SJCRH30 (cell line): ENCODE data around the gene NAV2. TPM values are rescaled to one million over a fixed set of nuclear protein-coding genes. Genes with fewer than 3 reads are reported as not detected.
A peak's percentile ranks its signal among the peaks of the same experiment; 100 is the strongest.

Experiments used
- DNase-seq, 2 experiments: peaks; one replicate each; pipeline ENCODE4 v3.0.0-alpha.2; 2015 to 2020
- H3K27ac ChIP-seq: fragments of 250-450 bp; sonication (Bioruptor Pico); 2 replicates; pipeline ENCODE4 v1.5.1; 2020; ENCODE audit warnings: mild to moderate bottlenecking, moderate library complexity
- H3K27me3 ChIP-seq: fragments of 250-450 bp; sonication (Bioruptor Pico); 2 replicates; pipeline ENCODE4 v1.5.1; 2020; ENCODE audit warnings: mild to moderate bottlenecking, moderate library complexity
- H3K36me3 ChIP-seq: fragments of 250-450 bp; sonication (Bioruptor Pico); 2 replicates; pipeline ENCODE4 v1.5.1; 2020; ENCODE audit warnings: mild to moderate bottlenecking, moderate library complexity
- H3K4me1 ChIP-seq: fragments of 250-450 bp; sonication (Bioruptor Pico); 2 replicates; pipeline ENCODE4 v1.5.1; 2020; ENCODE audit warnings: mild to moderate bottlenecking, moderate library complexity
- H3K4me3 ChIP-seq: fragments of 250-450 bp; sonication (Bioruptor Pico); 2 replicates; pipeline ENCODE4 v1.5.1; 2020; ENCODE audit warnings: mild to moderate bottlenecking, moderate library complexity
- H3K9me3 ChIP-seq: fragments of 250-450 bp; sonication (Bioruptor Pico); replicated peaks from 2 replicates; pipeline ENCODE4 v1.5.1; 2020; ENCODE audit warnings: mild to moderate bottlenecking, moderate library complexity
- total RNA-seq: library from RNA; depleted of rRNA; stranded (reverse); fragments of >200 nt; shearing (Covaris generic); gene quantifications from 2 replicates; pipeline ENCODE4 v1.2.3, GENCODE V29; 2014

Gene NAV2
- total RNA-seq, 1 experiment from 2014 or later, result 73.1 TPM

DNA sequence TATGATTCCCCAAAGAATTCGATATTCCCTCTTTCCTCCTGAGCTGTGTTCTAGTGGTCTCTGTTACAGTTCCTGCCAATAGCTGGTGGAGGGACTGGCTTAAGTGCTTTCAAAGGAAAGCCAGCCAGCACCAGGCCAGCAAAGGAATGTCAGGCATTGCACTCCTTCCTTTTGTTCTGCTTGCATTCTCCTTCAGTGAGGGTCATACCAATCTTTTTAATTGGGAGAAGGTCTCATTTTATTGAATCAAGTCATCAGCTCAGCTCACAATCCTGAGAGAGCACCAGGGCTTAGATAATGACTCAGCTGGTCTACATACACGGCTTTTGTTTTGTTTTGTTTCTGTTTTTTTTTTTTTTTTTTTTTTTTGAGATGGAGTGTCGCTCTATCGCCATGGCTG lies 222.9 kb downstream of the NAV2 start:
- no peaks in the 10 kb centered on the region for H3K9me3 ChIP-seq
- no peak overlapping the region; the same call in 1 of the 2 replicates for H3K27ac ChIP-seq
- no peaks in the 10 kb centered on the region for H3K27me3 ChIP-seq
- H3K4me1 ChIP-seq, result no peaks in the 10 kb centered on the region
- no peak for DNase-seq
- peaks cover 46% of the 10 kb centered on the region for H3K36me3 ChIP-seq
- no peak overlapping the region for H3K4me3 ChIP-seq

DNA sequence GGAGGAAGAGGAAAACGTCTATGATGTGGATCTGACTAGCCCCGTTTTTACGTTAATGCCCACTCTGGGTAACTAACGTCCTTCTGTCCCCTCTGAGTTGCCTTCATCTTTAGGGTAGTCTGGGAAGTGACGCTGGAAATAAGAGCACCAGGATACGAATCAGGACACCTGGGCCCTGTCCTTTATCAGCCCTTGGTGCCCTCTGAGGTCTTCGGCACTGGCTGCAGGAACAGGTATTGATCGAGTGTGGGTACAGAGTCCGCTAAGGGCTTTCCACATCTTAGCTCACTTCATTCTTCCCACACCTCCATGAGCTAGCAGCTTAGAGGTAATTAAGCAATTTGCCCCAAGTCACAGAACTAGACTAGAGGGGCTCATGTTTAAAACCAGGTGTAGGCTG lies 223.8 kb downstream of the NAV2 start:
- no peak for DNase-seq
- H3K36me3 ChIP-seq, result peaks cover 53% of the 10 kb centered on the region
- H3K4me1 ChIP-seq, result no peaks in the 10 kb centered on the region
- H3K27me3 ChIP-seq, result no peaks in the 10 kb centered on the region
- no peak overlapping the region for H3K27ac ChIP-seq
- no peaks in the 10 kb centered on the region for H3K9me3 ChIP-seq
- H3K4me3 ChIP-seq, result no peak overlapping the region

DNA sequence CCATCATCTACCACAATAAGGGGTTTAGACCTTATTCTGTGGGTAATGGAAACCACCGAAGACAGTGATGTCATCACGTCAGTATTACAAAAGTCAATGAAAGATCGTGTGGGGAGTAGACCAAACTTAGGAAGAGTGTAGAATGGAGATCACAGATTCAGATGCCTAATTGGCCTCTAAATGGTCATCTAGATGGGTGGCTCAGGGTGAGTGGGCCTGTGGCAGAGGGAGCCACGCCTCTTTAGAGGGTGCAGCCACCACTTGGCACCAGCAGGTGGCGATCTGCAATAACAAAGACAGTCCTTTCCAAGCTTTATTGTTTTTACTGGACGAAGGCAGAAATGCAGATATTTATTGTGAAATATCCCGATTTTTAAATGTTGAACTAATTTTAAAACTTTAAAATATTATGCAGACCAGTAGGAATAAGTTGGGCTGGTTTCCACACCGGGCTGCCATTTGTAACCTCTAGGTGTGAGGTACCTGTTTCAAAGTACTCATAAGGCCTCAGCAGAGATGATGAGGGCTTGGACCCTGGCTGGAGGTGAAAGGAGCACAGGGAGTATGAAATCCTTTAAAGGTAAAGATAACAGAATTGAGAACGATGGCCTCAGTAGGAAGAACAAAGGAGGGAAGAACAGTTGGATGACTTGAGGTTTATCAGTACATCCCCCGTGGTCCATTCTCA lies 225.7 kb downstream of the NAV2 start:
- peak; percentile 65 to 85 for DNase-seq
- no peaks in the 10 kb centered on the region for H3K27me3 ChIP-seq
- no peaks in the 10 kb centered on the region for H3K4me1 ChIP-seq
- H3K36me3 ChIP-seq, result peaks cover 60% of the 10 kb centered on the region
- H3K4me3 ChIP-seq, result no peak overlapping the region
- H3K9me3 ChIP-seq, result no peaks in the 10 kb centered on the region
- H3K27ac ChIP-seq, result no peak overlapping the region

DNA sequence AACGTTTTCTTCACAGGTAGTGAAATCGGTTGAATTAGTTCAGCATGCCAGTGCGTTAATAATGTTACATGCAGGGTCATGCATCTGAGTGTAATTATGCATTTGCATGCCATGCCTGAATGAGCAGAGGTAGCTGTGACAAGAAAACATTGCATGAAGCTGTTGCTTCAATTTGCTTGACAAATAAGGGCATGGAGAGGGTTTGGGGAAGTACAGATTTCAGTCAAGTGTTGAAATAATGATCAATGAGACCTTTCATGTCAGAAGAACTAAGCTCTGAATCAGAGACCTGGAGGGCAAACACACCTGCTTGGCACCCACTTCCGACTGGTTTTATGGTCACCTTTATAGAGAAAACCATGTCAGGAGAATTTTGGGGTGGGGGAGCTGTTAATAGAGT lies 226.2 kb downstream of the NAV2 start:
- no peak for DNase-seq
- peaks cover 58% of the 10 kb centered on the region for H3K36me3 ChIP-seq
- H3K9me3 ChIP-seq, result no peaks in the 10 kb centered on the region

DNA sequence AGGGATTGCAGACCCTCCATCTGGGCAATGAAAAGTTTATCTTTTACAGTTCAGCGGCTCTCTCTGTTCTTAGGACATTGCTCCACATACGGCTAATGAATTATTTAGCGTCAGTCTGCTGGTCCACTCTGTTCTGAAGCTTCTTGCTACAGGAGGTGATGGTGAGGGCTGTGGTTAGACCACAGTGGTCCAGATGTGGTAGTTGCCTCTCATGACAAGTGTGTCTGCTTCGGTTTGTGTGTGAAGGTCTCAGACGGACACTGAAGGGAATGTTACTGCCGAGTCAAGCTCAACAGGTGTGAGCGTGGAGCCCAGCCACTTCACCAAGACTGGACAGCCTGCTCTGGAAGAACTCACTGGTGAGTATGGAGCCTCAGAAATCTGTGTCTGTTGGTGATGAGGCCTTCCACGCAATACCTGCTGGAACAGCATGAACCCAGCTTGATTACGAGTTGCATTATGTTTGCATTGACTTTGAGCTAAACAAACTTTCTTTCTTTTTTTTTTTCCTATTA lies 226.8 kb downstream of the NAV2 start:
- H3K4me1 ChIP-seq, result no peaks in the 10 kb centered on the region
- H3K27ac ChIP-seq, result no peak overlapping the region
- no peaks in the 10 kb centered on the region for H3K27me3 ChIP-seq
- H3K9me3 ChIP-seq, result no peaks in the 10 kb centered on the region
- peaks cover 53% of the 10 kb centered on the region for H3K36me3 ChIP-seq
- DNase-seq, result no peak
- H3K4me3 ChIP-seq, result no peak overlapping the region

More for the DNA sequence above, 226.2 kb downstream of the NAV2 start:
- no peaks in the 10 kb centered on the region for H3K4me1 ChIP-seq
- no peak overlapping the region for H3K27ac ChIP-seq
- H3K4me3 ChIP-seq, result no peak overlapping the region
- H3K27me3 ChIP-seq, result no peaks in the 10 kb centered on the region

DNA sequence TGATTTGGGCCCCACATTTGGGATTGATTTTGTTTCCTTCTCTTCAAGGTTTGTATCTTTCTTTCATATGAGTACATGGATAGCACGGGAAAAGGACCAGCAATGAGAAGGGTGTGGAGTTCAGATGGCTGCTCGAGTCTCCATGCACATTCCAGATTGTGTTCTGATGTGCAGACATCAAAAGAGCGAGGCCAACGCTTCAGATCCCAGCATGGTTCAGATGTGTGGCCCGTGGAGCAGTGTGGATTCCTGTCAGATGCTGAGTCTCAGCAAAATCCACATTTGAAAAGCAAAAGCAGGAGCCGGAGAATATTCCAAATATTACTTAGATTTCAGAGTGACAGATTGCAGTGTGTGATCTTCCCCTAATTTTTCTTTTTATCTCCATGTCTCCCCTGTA lies 228.2 kb downstream of the NAV2 start:
- no peaks in the 10 kb centered on the region for H3K9me3 ChIP-seq
- no peak overlapping the region for H3K4me3 ChIP-seq
- no peak overlapping the region for H3K27ac ChIP-seq
- no peaks in the 10 kb centered on the region for H3K4me1 ChIP-seq
- no peaks in the 10 kb centered on the region for H3K27me3 ChIP-seq
- H3K36me3 ChIP-seq, result peaks cover 48% of the 10 kb centered on the region
- DNase-seq, result no peak

DNA sequence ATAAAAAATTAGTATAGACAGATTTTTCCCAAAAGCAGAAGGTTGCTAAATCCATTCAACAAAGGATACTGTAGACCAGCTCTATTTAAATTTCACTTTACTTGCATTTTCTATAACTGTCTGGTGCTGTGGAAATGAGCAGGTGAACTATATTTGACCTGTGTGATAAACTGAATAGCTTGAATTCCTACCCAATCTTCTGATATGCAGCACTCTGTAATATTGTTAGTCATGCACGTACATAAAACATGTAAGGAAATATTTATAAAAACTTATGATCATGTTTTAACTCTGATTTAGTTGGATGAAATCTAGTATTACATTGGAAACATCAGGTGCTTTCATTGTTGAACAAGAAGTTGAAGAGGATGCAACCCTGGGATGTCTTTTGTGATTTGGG lies 234.0 kb downstream of the NAV2 start:
- peaks cover 27% of the 10 kb centered on the region for H3K36me3 ChIP-seq
- peaks cover 6% of the 10 kb centered on the region for H3K4me1 ChIP-seq
- no peak overlapping the region for H3K27ac ChIP-seq
- no peaks in the 10 kb centered on the region for H3K9me3 ChIP-seq
- H3K27me3 ChIP-seq, result no peaks in the 10 kb centered on the region
- DNase-seq, result no peak
- H3K4me3 ChIP-seq, result no peak overlapping the region

DNA sequence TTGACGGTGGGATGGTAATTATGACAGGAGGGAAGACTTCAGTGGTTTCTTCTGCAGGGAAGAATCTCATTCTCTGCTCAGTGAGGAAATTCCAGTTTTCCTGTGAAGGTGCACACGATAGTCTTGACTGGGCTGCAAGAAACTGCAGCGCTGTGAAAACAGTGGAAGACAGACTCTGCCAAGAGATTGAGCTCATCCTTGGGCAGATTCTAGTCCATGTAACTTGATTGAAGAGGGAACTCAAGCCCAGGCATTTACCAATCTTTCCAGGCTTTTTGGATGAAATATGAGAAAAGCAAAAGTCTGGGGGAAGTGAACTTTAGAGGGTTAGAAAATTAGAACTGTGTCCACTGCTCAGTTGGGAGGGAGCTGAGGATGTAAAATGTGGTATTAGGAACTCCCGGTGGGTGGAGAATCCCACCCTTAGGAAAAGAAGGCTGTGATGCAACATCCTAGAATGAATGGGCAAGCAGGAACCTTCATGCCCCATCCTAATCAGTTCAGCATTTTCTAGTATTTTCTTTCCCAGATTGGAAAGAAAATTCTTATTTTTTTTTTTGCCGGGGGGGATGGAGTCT lies 235.0 kb downstream of the NAV2 start:
- H3K9me3 ChIP-seq, result no peaks in the 10 kb centered on the region
- peaks cover 16% of the 10 kb centered on the region for H3K4me1 ChIP-seq
- no peak overlapping the region for H3K4me3 ChIP-seq
- H3K36me3 ChIP-seq, result peaks cover 24% of the 10 kb centered on the region
- no peak overlapping the region for H3K27ac ChIP-seq
- DNase-seq, result no peak
- no peaks in the 10 kb centered on the region for H3K27me3 ChIP-seq

DNA sequence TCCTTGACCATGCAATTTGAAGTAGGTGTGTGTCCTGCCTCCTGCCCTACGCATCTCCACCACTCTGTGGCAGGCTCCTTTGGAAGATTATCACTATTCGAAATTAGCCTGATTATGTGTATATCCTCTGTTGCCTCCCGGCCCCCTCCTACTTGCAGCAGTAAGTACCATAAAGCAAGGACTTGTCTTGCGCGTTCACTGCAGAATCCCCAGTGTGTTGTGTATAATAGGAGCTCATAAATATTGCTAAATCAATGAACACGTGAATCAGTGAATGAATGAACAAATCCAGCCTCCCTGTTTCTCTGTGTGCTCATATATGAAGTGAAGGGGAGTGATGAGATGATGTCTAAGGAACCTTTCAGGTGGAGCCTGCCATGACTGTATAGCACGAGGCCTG lies 237.0 kb downstream of the NAV2 start:
- peaks cover 20% of the 10 kb centered on the region for H3K36me3 ChIP-seq
- H3K4me1 ChIP-seq, result peaks cover 35% of the 10 kb centered on the region
- H3K27ac ChIP-seq, result no peak overlapping the region
- no peak overlapping the region for H3K4me3 ChIP-seq
- no peak for DNase-seq
- no peaks in the 10 kb centered on the region for H3K27me3 ChIP-seq
- no peaks in the 10 kb centered on the region for H3K9me3 ChIP-seq

DNA sequence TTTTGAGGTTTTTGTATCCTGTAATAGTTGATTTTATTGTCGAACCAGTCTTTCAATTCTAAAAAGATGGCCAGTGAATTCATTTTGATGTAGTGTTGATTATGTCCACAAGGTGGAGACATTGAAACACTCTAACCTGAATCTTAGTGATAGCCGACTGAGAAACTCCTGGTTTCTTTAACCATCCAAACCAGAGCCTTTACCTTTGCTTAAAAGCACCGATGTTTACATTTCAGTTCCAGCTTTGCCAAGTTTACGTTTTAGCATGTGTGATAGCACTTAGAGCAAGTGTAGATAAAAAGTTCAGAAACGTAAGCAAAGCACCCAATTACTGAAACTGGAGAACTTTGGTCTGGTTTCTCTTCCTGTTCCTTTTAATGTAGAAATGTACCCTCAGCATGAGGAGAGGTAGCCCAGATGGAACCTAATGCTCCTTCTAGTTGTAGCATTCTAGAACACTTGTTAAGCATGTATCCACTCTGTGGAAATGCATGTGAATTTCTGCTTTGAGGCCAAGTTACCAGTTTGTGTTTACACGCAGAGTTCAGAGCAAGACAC lies 239.0 kb downstream of the NAV2 start:
- peaks cover 35% of the 10 kb centered on the region for H3K4me1 ChIP-seq
- peaks cover 14% of the 10 kb centered on the region for H3K36me3 ChIP-seq
- no peaks in the 10 kb centered on the region for H3K27me3 ChIP-seq
- H3K4me3 ChIP-seq, result no peak overlapping the region
- no peak overlapping the region; the same call in 1 of the 2 replicates for H3K27ac ChIP-seq
- DNase-seq, result peak; percentile 34 to 89
- H3K9me3 ChIP-seq, result no peaks in the 10 kb centered on the region

DNA sequence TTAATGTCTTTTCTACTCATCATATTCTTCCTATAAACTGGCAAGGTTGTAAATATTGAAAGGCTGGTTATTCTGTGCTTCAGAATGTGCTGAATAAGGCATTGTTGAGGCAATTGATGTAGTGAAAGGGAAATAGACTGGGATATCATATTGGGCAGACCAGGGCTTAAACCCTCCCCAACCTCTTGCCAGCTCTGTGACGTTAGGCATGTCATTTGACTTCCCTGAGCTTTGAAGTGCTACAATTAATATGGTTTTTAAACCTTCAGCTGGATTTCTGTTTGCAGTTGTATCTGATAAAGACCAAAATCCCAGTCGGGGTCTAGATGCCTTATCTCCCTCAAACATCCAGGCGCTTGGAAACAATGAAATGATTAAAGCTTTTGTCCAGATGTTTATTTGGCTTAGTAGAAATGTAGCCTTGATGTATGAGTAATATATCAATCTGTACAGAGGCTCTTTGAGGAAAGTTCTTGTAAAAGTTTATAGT lies 239.5 kb downstream of the NAV2 start:
- Histone ChIP-seq H3K27ac (no peak overlapping the region; the same call in 1 of the 2 replicates), H3K9me3 (no peaks in the 10 kb centered on the region), H3K36me3 (peaks cover 9% of the 10 kb centered on the region), H3K27me3 (no peaks in the 10 kb centered on the region), H3K4me1 (peaks cover 40% of the 10 kb centered on the region), H3K4me3 (no peak overlapping the region)
- peak in 1 of 2 experiments; percentile 40 for DNase-seq

DNA sequence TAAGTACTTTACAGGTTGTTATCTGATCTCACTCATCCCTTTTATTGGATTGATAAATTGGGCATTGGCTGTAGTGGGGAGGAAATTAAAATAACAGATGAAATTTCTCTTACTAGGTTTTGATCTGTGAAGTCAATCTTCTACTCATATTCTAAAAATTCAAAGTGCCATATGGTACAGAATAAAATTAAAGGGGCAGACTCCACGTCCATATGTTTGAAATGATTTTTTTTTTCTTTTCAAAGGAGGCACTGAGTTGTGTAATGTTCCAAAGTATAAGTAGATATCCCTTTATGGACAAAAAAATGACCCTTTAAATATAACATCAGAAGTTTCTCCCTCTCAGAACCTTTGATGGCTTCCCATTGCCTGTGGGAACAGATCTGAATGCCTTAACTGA lies 240.3 kb downstream of the NAV2 start:
- Histone ChIP-seq H3K4me3 (no peak overlapping the region), H3K4me1 (peaks cover 48% of the 10 kb centered on the region), H3K27ac (no peak overlapping the region), H3K27me3 (no peaks in the 10 kb centered on the region), H3K36me3 (peaks cover 8% of the 10 kb centered on the region; the same call in 1 of the 2 replicates), H3K9me3 (no peaks in the 10 kb centered on the region)
- DNase-seq, result no peak

DNA sequence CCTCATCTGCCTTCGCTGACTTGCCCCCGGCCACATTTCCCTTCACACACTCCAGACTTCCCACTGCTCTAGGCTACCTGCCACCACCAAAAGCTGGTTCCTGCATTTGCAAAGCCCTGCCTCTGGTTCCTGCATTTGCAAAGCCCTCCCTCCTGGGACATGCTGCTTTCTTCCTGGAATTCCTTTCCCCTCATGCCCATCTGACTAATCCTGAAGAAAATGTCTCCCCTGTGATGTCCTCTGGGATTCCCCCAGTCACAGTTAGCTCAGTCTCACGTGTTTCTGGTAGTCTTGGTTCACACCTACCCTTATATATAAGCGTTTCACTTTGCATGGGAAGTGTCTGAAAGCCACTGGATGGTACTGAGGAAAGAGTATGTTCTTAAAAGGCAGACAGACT lies 240.7 kb downstream of the NAV2 start:
- Histone ChIP-seq H3K36me3 (peaks cover 8% of the 10 kb centered on the region; the same call in 1 of the 2 replicates), H3K4me1 (peaks cover 52% of the 10 kb centered on the region), H3K9me3 (no peaks in the 10 kb centered on the region), H3K4me3 (no peak overlapping the region), H3K27me3 (no peaks in the 10 kb centered on the region), H3K27ac (no peak overlapping the region)
- no peak for DNase-seq

DNA sequence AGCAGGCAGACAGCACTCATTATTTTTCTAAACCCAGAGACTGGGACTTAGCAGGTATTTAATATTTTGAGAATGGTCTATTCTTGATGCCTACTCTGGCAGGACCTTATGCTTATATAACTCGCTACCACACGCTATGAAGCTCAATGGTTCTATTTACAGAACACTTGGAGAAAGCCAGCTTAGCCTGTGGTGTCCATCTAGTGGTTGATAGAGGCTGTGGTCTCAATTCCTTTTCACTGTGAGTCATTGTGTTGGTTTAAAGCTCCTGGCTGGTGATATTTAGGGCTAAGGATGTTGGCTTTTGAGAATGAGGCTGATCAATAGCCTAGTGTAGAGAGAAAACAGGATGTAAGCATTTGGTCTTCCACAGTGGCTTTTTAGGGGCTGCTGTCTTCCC lies 241.3 kb downstream of the NAV2 start:
- no peak overlapping the region for H3K4me3 ChIP-seq
- H3K9me3 ChIP-seq, result no peaks in the 10 kb centered on the region
- peaks cover 56% of the 10 kb centered on the region for H3K4me1 ChIP-seq
- DNase-seq, result peak; percentile 50 to 80
- H3K36me3 ChIP-seq, result peaks cover 8% of the 10 kb centered on the region; the same call in 1 of the 2 replicates
- no peaks in the 10 kb centered on the region for H3K27me3 ChIP-seq
- no peak overlapping the region for H3K27ac ChIP-seq

DNA sequence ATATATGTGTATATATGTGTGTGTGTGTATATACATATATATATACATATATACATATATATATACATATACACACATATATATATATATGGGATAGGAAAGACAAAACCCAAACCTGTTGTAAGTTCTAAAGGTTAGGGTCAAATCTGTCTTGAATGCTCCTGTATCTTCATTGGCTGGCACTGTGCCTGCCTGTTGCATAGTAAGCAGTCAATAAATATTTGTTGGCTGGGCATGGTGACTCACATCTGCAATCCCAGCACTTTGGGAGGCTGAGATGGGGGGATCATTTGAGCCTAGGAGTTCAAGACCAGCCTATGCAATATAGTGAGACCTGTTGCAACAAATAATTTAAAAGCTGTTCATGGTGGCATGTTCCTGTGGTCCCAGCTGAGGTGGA lies 242.3 kb downstream of the NAV2 start:
- peaks cover 56% of the 10 kb centered on the region for H3K4me1 ChIP-seq
- peaks cover 12% of the 10 kb centered on the region; the same call in 1 of the 2 replicates for H3K36me3 ChIP-seq
- DNase-seq, result no peak
- H3K27ac ChIP-seq, result no peak overlapping the region
- H3K9me3 ChIP-seq, result no peaks in the 10 kb centered on the region
- H3K27me3 ChIP-seq, result no peaks in the 10 kb centered on the region
- no peak overlapping the region for H3K4me3 ChIP-seq
